ENCODE results near the gene RBM6. TPM values are rescaled to one million over a fixed set of nuclear protein-coding genes. Genes with fewer than 3 reads are reported as not detected.

RBM6 gene
- total RNA-seq, 1 donor from 2014 or later, result 101 TPM

DNA sequence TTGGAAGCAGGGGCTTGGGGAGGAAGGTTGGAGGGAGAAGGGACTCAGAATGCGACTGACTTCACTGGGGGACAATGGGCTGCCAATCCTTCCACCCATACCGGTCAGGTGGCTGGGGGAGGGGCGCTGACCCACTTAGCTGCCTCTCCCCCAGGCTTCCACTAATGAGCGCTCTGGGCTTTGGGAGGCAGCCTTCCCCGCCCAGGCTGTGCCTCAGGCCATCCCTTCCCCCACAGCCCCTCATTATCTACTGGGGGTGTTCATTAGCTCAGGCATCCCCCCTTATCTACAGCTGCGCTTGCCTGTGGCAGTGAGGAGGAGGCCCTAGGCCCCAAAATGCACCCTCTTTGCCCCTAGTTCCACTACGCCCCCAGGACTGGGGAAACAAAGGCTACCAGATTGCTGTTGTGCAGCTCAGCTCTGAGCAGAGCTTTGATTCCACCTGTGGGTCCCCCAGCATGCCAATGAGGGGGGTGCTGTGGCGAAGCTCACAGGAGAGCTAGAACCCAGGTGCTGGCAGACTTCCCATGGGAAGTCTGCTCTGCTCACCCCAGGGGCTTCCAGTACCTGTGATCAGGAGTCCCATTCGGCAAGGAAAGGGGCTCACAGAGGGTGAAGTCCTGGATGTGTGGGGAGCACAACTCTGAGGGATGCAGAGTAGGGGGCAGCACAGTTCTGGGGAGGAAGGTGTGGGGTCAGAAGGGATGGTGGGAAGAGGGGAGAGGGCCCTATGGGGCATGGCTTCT, 185.8 kb downstream of the RBM6 start:
- no peaks in the 10 kb centered on the region for H3K27me3 ChIP-seq (ENCODE audit: low read depth)
- H3K27ac ChIP-seq, result no peak overlapping the region
- DNase-seq, result peak; percentile 33
- peaks cover 7% of the 10 kb centered on the region for H3K36me3 ChIP-seq
- no peaks in the 10 kb centered on the region for H3K9me3 ChIP-seq
- peaks cover 33% of the 10 kb centered on the region for H3K4me1 ChIP-seq
- no peak overlapping the region for H3K4me3 ChIP-seq
- TF ChIP-seq, protein P1, sequence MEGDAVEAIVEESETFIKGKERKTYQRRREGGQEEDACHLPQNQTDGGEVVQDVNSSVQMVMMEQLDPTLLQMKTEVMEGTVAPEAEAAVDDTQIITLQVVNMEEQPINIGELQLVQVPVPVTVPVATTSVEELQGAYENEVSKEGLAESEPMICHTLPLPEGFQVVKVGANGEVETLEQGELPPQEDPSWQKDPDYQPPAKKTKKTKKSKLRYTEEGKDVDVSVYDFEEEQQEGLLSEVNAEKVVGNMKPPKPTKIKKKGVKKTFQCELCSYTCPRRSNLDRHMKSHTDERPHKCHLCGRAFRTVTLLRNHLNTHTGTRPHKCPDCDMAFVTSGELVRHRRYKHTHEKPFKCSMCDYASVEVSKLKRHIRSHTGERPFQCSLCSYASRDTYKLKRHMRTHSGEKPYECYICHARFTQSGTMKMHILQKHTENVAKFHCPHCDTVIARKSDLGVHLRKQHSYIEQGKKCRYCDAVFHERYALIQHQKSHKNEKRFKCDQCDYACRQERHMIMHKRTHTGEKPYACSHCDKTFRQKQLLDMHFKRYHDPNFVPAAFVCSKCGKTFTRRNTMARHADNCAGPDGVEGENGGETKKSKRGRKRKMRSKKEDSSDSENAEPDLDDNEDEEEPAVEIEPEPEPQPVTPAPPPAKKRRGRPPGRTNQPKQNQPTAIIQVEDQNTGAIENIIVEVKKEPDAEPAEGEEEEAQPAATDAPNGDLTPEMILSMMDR (IDR thresholded peaks at IDR 0.05), result no peak
- no peak for ATAC-seq
- intact Hi-C loops (cut with DNase I), result no loop called here

DNA sequence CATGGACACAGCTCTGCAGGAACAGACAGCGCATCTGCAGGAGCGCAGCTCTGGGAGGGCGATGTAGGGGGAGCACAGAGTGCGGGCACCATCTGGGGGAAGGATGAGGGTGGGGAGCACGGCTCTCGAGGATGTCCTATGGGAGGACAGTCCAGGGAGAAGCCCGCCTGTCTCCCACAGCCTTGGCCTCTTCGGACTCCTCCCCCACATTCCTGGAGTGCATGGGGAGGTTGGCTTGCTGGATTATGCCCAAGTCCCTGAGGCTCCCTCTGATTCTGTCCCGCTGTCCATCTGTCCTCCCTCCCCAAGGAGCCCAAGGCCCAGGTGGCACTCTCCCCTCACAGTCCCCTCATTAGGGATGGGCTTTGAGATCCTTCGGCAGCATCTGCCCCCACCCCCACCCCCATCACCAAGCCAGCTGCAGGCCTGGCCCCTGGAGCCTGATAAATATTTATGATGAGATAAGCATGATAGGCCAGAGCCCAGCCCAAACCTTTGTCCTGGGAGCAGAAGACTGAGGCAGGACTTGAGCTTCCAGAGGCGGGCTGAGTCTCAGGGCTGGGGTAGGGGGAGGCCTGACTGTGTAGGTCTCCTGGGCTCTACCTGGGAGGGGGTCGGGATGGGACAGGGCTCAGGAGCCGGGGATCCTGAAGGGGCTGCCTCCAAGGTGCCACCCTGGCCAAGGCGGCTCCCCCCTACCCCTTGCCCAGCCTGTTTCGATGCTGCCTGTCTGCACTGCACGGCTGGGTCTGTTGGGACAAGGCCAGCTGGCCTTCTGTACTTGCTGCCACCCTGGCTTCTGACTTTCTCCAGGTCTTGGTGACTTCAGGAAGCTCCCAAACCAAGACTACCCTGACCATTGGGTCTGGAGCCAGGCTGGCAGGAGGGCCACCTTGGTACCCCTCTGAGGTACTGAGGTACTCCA, 186.6 kb downstream of the RBM6 start:
- Histone ChIP-seq H3K36me3 (no peaks in the 10 kb centered on the region), H3K4me3 (no peak overlapping the region), H3K27me3 (ENCODE audit: low read depth) (no peaks in the 10 kb centered on the region), H3K27ac (no peak overlapping the region), H3K4me1 (peaks cover 33% of the 10 kb centered on the region), H3K9me3 (no peaks in the 10 kb centered on the region)
- TF ChIP-seq, protein P1 (IDR thresholded peaks at IDR 0.05), result no peak
- intact Hi-C loops (cut with DNase I), result no loop called here
- ATAC-seq (no peak), DNase-seq (peak; percentile 39)

Other genes with a start within 250 kb of the RBM6 start
- not detected for gene AMIGO3, start 220.5 kb upstream of the RBM6 start, total RNA-seq
- 27.3 TPM for gene GMPPB, start 216.2 kb upstream of the RBM6 start, total RNA-seq
- gene IP6K1, start 153.6 kb upstream of the RBM6 start, total RNA-seq, result 37.5 TPM
- 9.6 TPM for gene CDHR4, start 140.3 kb upstream of the RBM6 start, total RNA-seq
- 5.3 TPM for gene INKA1, start 136.9 kb upstream of the RBM6 start, total RNA-seq
- 128 TPM for gene UBA7, start 126.2 kb upstream of the RBM6 start, total RNA-seq
- gene TRAIP, start 83.6 kb upstream of the RBM6 start, total RNA-seq, result 3.0 TPM
- not detected for gene CAMKV, start 70.2 kb upstream of the RBM6 start, total RNA-seq
- 27.3 TPM for gene MST1R, start 36.3 kb upstream of the RBM6 start, total RNA-seq
- 9.7 TPM for gene MON1A, start 10.3 kb upstream of the RBM6 start, total RNA-seq
- 153 TPM for gene RBM5, start 148.8 kb downstream of the RBM6 start, total RNA-seq
- 44.7 TPM for gene SEMA3F, start 215.2 kb downstream of the RBM6 start, total RNA-seq